B cell (primary cell): Measurements from ENCODE around the gene DNAH6. TPM values are rescaled to one million over a fixed set of nuclear protein-coding genes. Genes with fewer than 3 reads are reported as not detected.

ENCODE experiments used
- ATAC-seq: fragments of 200-7000 bp; cut with Tn5 transposase; one replicate; pipeline ENCODE4 v1.10.0; 2021; ENCODE audit warnings: low read depth, mild to moderate bottlenecking, moderate number of reproducible peaks, moderate library complexity
- CTCF ChIA-PET: fragments of 350-600 bp; sonication (Branson Sonifier 250); formaldehyde crosslinking; loops from one replicate; lab custom pipeline; 2021; ENCODE audit warnings: antibody characterized with exemption, inconsistent platforms; lab: Charles Lee
- POLR2A ChIA-PET: fragments of 350-600 bp; sonication (Branson Sonifier 250); formaldehyde crosslinking; loops from one replicate; lab custom pipeline; 2021; ENCODE audit warnings: antibody characterized with exemption; lab: Charles Lee
- DNase-seq: peaks from one replicate; pipeline ENCODE4 v3.0.0; 2013
- H2AFZ ChIP-seq: 2 replicates; pipeline ENCODE4 v1.6.1; 2012; ENCODE audit warnings: mild to moderate bottlenecking, low read depth, low read length; ENCODE audit not compliant: insufficient read depth, poor library complexity, severe bottlenecking
- H3K27ac ChIP-seq, 2 donors: 1 replicate in 1 of 2; 2 replicates in 1 of 2; pipeline ENCODE4 v1.5.1; 2012 to 2013; ENCODE audit warnings: low read length in 2 of 2, mild to moderate bottlenecking in 2 of 2, moderate library complexity in 1 of 2
- H3K27me3 ChIP-seq, 4 experiments: fragments of 200-600 bp in 1 of 4; sonication (generic) in 1 of 4; replicated peaks in 1 of 4; 1 replicate in 2 of 4; 2 replicates in 2 of 4; pipeline versions ENCODE4 v1.6.1 to v1.7.0; 2013 to 2016; ENCODE audit warnings: low read length in 3 of 4, mild to moderate bottlenecking in 2 of 4, mixed read lengths in 1 of 4, moderate library complexity in 1 of 4; ENCODE audit not compliant: insufficient read depth in 4 of 4, control insufficient read depth in 3 of 4; ENCODE audit errors: control extremely low read depth in 1 of 4
- H3K36me3 ChIP-seq, 2 experiments: replicated peaks in 1 of 2; 1 replicate in 1 of 2; 2 replicates in 1 of 2; pipeline versions ENCODE4 v1.6.1 to v1.7.1; 2013; ENCODE audit warnings: low read length in 1 of 2; ENCODE audit not compliant: insufficient read depth in 2 of 2, control insufficient read depth in 1 of 2; ENCODE audit errors: control extremely low read depth in 1 of 2, extremely low read depth in 1 of 2
- H3K4me1 ChIP-seq, 2 donors: fragments of 200-600 bp in 1 of 2; sonication (generic) in 1 of 2; 1 replicate in 1 of 2; 2 replicates in 1 of 2; pipeline versions ENCODE4 v1.5.1 to v1.6.1; 2013 to 2017; ENCODE audit warnings: low read length in 2 of 2; ENCODE audit not compliant: control insufficient read depth in 2 of 2, insufficient read depth in 2 of 2
- H3K4me2 ChIP-seq: replicated peaks from 2 replicates; pipeline ENCODE3; 2012; ENCODE audit warnings: mild to moderate bottlenecking, low read depth, low read length; ENCODE audit not compliant: poor library complexity, severe bottlenecking
- H3K4me3 ChIP-seq, 5 experiments: fragments of 200-600 bp in 1 of 5; sonication (generic) in 1 of 5; 1 replicate in 3 of 5; 2 replicates in 2 of 5; pipeline versions ENCODE4 v1.5.1 to v1.7.0; 2011 to 2016; ENCODE audit warnings: low read length in 4 of 5, mild to moderate bottlenecking in 4 of 5, low read depth in 2 of 5, control low read depth in 1 of 5, moderate library complexity in 1 of 5; ENCODE audit not compliant: insufficient read depth in 1 of 5; ENCODE audit errors: control extremely low read depth in 1 of 5, extremely low read depth in 1 of 5
- H3K79me2 ChIP-seq: fragments of 200-600 bp; sonication (generic); one replicate; pipeline ENCODE4 v1.6.0; 2016; ENCODE audit warnings: low read length; ENCODE audit not compliant: control insufficient read depth, insufficient read depth
- H3K9ac ChIP-seq: fragments of 200-600 bp; sonication (generic); 2 replicates; pipeline ENCODE4 v1.6.1; 2017; ENCODE audit warnings: mild to moderate bottlenecking, low read length, moderate library complexity
- H3K9me3 ChIP-seq, 3 donors: one replicate each; pipeline versions ENCODE4 v1.6.1 to v1.7.1; 2013; ENCODE audit warnings: low read length in 2 of 3; ENCODE audit not compliant: control insufficient read depth in 2 of 3, insufficient read depth in 1 of 3; ENCODE audit errors: control extremely low read depth in 1 of 3
- H4K20me1 ChIP-seq: 2 replicates; pipeline ENCODE4 v1.6.0; 2012; ENCODE audit warnings: mild to moderate bottlenecking, low read length; ENCODE audit not compliant: insufficient read depth, control insufficient read depth, poor library complexity, severe bottlenecking
- H3K27ac Mint-ChIP-seq: one replicate; pipeline ENCODE4 v1.8.0; 2021; ENCODE audit warnings: mixed read lengths
- H3K27me3 Mint-ChIP-seq: one replicate; pipeline ENCODE4 v1.8.0; 2021; ENCODE audit warnings: mixed read lengths
- H3K4me1 Mint-ChIP-seq: one replicate; pipeline ENCODE4 v1.8.0; 2021; ENCODE audit warnings: mixed read lengths
- H3K4me3 Mint-ChIP-seq: one replicate; pipeline ENCODE4 v1.8.0; 2021; ENCODE audit warnings: mixed read lengths
- H3K9me3 Mint-ChIP-seq: one replicate; pipeline ENCODE4 v1.8.0; 2022; ENCODE audit warnings: mixed read lengths; ENCODE audit not compliant: insufficient read depth
- EZH2 ChIP-seq: IDR thresholded peaks from 2 replicates; pipeline ENCODE4 v1.6.1; 2012; ENCODE audit warnings: borderline replicate concordance, low read depth, mild to moderate bottlenecking, moderate library complexity, low read length; ENCODE audit not compliant: insufficient read depth, poor library complexity, severe bottlenecking
- WGBS: methylation state at CpG from one replicate; pipeline ENCODE4 v1.1.5; 2013; ENCODE audit warnings: missing lambda C conversion rate; ENCODE audit not compliant: insufficient coverage; 5-methylcytosine and 5-hydroxymethylcytosine counted together
- intact Hi-C: fragments of 100-400 bp; cut with micrococcal nuclease; formaldehyde crosslinking; loops from one replicate; pipeline ENCODE4 v1.10.0; 2022
- polyA plus RNA-seq: library from polyadenylated mRNA; depleted of rRNA; stranded (reverse); fragments of >200 nt; gene quantifications from 2 replicates; pipeline ENCODE4 v1.2.3, GENCODE V29; 2012
- total RNA-seq, 2 donors: library from RNA; stranded (reverse); fragments of 120-200 nt in 1 of 2; gene quantifications; 1 replicate in 1 of 2; 2 replicates in 1 of 2; pipeline versions ENCODE4 v1.2.3 to v1.2.4, GENCODE V29; 2013 to 2022
- TF ChIP-seq, protein P1 (sequence below): fragments of 200-600 bp; IDR thresholded peaks from one replicate; pipeline ENCODE4 v1.8.0; 2022; ENCODE audit warnings: antibody characterized with exemption, mild to moderate bottlenecking

DNAH6 gene
- total and polyA plus RNA-seq, 2 donors (not counting 1 experiment from before 2014, with no cell fraction given), result 0.01 to 1.9 TPM

- Mint-ChIP-seq H3K4me3 (no peak overlapping the region), H3K9me3 (no peaks in the 10 kb centered on the region), H3K27ac (no peak overlapping the region), H3K4me1 (peaks cover 28% of the 10 kb centered on the region), H3K27me3 (no peaks in the 10 kb centered on the region)
- H3K9me3 ChIP-seq, result no peaks in the 10 kb centered on the region
- no peak for DNase-seq
- no peak overlapping the region for H2AFZ ChIP-seq
- no peak overlapping the region for H3K27ac ChIP-seq
- H3K36me3 ChIP-seq, result no peaks in the 10 kb centered on the region
- POLR2A ChIA-PET, result no interaction called here
- intact Hi-C loops, result no loop called here
- no peak overlapping the region for H3K9ac ChIP-seq
- H4K20me1 ChIP-seq, result peaks cover 9% of the 10 kb centered on the region
- H3K27me3 ChIP-seq, result no peaks in the 10 kb centered on the region
- no peak overlapping the region for H3K4me2 ChIP-seq
- H3K4me3 ChIP-seq, result no peak overlapping the region
- peaks cover 14 to 16% of the 10 kb centered on the region in 2 donors for H3K4me1 ChIP-seq
- H3K79me2 ChIP-seq, result peaks cover 69% of the 10 kb centered on the region
- no peak for TF ChIP-seq EZH2
- CTCF ChIA-PET, result interaction anchor here (0.8 to 1.2 kb wide), 4 partner anchors 18 to 368 kb away, joined by 3 read pairs; no protein-coding TSS in a partner anchor
- ATAC-seq, result no peak
- WGBS, result 100% methylated on average over 4 of the region's 6 CpGs
These were observed 345.2 kb downstream of the DNAH6 start for GRCh38 chr2:84861539-84861938.

- Mint-ChIP-seq H3K27me3 (no peaks in the 10 kb centered on the region), H3K4me3 (no peak overlapping the region), H3K4me1 (peaks cover 23% of the 10 kb centered on the region), H3K9me3 (no peaks in the 10 kb centered on the region), H3K27ac (no peak overlapping the region)
- no peaks in the 10 kb centered on the region for H3K36me3 ChIP-seq
- H3K27ac ChIP-seq, result no peak overlapping the region
- H3K27me3 ChIP-seq, result no peaks in the 10 kb centered on the region
- H3K9ac ChIP-seq, result no peak overlapping the region
- CTCF ChIA-PET, result interaction anchor here (0.9 to 1.2 kb wide), 4 partner anchors 16 to 369 kb away, joined by 3 to 5 read pairs (median 3); no protein-coding TSS in a partner anchor
- H3K4me2 ChIP-seq, result no peak overlapping the region
- ATAC-seq (no peak), DNase-seq (no peak)
- peaks cover 9 to 11% of the 10 kb centered on the region in 2 donors for H3K4me1 ChIP-seq
- H3K79me2 ChIP-seq, result peaks cover 70% of the 10 kb centered on the region
- POLR2A ChIA-PET, result no interaction called here
- H3K4me3 ChIP-seq, result no peak overlapping the region
- peaks cover 9% of the 10 kb centered on the region for H4K20me1 ChIP-seq
- H3K9me3 ChIP-seq, result no peaks in the 10 kb centered on the region
- H2AFZ ChIP-seq, result no peak overlapping the region
- intact Hi-C loops, result no loop called here
- WGBS, result 91% methylated on average over 6 of the region's 6 CpGs
- no peak for TF ChIP-seq EZH2
- TF ChIP-seq, protein P1, sequence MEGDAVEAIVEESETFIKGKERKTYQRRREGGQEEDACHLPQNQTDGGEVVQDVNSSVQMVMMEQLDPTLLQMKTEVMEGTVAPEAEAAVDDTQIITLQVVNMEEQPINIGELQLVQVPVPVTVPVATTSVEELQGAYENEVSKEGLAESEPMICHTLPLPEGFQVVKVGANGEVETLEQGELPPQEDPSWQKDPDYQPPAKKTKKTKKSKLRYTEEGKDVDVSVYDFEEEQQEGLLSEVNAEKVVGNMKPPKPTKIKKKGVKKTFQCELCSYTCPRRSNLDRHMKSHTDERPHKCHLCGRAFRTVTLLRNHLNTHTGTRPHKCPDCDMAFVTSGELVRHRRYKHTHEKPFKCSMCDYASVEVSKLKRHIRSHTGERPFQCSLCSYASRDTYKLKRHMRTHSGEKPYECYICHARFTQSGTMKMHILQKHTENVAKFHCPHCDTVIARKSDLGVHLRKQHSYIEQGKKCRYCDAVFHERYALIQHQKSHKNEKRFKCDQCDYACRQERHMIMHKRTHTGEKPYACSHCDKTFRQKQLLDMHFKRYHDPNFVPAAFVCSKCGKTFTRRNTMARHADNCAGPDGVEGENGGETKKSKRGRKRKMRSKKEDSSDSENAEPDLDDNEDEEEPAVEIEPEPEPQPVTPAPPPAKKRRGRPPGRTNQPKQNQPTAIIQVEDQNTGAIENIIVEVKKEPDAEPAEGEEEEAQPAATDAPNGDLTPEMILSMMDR, result no peak
These were observed 345.7 kb downstream of the DNAH6 start for GRCh38 chr2:84862006-84862405.
